Head of caudate nucleus (tissue), 42 donors: Measurements from ENCODE around the gene GABBR2.
A peak's percentile ranks its signal among the peaks of the same experiment; 100 is the strongest.

Experiments used
- DNase-seq, 42 donors: peaks; one replicate each; pipeline versions ENCODE4 v3.0.0 to v3.0.0-alpha.2; 2020 to 2021; ENCODE audit warnings: mixed read lengths in 7 of 42
- intact Hi-C: fragments of 100-400 bp; cut with DNase I; formaldehyde crosslinking; loops from one replicate; pipeline ENCODE4 v1.15.0; 2022

Gene GABBR2

DNA sequence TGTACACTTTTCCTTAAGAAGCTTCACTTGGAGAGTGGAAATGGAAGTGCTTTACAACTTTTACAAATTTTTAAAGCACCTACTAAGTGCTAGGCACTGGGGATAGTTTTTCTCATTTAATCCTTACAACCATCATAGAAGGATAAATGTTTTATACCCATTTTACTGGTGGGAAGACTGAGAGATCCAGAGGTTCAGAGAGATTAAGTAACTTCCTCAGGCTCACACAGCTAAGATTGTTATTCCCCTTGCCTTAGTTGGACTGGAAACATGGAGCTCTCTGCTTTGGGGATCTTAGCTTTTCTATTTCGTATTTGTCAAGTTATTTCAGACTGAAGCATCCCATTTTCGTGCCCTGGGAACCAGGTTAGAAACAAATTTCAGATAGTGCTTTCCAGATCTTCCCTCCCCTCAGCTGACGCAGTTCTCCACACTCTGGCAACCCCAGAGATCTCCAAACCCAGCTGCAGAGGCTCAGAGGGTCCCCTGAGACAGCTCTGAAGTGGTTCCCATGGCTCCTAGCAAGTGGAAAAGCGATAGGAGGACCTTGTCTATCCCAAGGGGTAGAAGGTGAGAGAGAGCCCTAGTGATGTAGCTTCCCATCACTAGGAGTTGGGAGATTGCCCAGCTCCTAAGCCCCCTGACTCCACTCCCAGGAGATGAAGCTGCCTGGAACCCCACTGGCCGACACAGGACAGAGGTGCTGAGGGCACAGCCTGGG is 16.2 kb upstream of the GABBR2 start:
- intact Hi-C loops = no loop called here
- no peak for DNase-seq

DNA sequence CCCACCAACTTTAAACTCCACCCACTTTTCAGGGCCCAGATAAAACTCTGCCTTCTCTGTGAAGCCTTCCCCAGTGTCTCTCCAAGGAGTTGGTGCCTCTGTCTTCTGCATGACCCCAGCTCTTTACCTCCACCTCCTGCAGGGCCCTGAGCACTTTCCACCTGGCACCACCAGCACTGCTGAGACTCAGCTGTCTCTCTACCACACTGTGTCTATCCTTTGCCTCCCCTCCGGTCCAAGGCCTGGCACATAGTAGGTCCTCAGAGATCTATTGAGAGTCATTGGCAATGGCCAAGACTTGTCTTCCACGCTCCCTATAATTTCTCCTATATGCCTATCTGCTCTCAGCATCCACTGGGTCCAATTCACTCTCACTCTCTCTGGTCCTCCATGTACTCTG is 12.9 kb upstream of the GABBR2 start:
- intact Hi-C loops = no loop called here

DNA sequence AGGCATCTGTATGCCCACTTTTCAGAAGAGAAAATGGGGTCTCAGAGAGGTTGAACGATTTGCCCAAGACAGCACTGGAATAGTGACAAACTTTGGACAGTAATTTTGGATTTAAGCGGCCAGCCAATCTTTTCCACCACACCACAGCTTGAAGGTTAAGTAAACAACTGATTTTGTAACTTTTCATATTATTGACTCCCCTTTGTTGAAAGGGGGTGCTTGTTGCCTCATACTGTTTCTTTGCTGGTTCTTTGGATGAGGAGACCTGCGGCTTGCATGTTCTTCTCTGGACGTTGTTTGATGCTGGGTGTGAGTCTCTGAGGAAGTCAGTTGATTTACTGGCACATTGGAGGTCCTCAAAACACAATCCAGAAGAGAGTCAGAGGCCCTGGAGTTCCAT is 11.7 kb upstream of the GABBR2 start:
- DNase-seq = no peak
- intact Hi-C loops = no loop called here

More for the DNA sequence above, 12.9 kb upstream of the GABBR2 start:
- DNase-seq = no peak

DNA sequence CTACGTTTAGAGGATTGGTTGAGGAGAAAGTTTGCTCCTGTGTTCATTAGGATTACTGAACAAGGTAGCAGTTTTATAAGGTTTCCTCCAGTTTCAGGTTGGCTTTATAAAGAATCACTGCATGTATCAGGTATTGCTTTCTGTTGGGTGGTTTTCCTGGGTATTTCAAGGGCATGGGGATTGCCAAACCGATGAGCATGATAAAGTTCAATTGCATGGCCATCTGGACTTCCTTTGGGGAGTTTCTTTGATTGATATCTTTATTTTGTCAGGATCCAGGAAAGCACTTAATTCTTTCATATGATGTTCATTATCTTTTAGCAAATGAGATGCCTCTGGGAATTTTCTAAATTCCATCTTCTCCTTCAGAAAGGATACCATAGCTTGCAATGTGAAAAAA is 10.3 kb upstream of the GABBR2 start:
- DNase-seq = no peak

DNA sequence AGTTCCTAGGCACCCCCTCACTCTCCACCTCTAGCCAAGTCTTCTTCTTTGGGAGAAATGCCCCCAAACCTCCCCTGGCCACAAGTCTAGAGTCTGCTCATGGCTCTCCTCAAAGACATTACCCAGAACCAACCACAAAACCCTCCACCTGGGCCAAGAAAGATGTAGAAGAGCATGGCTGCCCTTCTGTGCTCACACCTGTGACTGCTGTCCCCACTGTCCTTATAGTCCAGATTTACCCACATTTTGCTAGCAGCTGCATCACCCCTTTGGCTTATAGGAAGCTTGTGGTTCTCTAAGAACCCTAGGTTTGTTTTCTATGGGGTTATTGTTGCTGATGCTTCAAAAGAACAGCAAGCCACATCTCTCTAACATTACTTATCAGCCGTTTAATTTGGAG is 6.1 kb upstream of the GABBR2 start:
- intact Hi-C loops = no loop called here
- DNase-seq = no peak

More for the DNA sequence above, 10.3 kb upstream of the GABBR2 start:
- intact Hi-C loops = no loop called here

DNA sequence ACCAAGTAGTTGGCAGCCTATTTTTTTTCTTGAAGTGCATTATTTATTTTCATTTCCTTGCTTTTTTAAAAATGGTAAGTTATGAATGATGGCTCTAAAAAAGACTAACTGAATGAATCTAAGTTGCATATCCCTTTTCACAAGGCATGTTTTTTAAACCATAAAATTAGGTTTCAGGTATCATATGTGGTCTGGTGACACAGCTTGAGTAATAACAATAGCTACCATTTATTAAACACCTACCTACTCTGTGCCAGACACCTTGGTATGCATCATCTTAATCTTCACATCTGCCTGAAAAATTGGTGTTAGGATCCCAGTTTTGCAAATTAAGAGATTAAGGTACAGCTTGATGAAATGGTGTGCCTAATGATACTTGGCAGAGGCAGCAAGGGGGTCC is 4.3 kb upstream of the GABBR2 start:
- intact Hi-C loops = no loop called here

DNA sequence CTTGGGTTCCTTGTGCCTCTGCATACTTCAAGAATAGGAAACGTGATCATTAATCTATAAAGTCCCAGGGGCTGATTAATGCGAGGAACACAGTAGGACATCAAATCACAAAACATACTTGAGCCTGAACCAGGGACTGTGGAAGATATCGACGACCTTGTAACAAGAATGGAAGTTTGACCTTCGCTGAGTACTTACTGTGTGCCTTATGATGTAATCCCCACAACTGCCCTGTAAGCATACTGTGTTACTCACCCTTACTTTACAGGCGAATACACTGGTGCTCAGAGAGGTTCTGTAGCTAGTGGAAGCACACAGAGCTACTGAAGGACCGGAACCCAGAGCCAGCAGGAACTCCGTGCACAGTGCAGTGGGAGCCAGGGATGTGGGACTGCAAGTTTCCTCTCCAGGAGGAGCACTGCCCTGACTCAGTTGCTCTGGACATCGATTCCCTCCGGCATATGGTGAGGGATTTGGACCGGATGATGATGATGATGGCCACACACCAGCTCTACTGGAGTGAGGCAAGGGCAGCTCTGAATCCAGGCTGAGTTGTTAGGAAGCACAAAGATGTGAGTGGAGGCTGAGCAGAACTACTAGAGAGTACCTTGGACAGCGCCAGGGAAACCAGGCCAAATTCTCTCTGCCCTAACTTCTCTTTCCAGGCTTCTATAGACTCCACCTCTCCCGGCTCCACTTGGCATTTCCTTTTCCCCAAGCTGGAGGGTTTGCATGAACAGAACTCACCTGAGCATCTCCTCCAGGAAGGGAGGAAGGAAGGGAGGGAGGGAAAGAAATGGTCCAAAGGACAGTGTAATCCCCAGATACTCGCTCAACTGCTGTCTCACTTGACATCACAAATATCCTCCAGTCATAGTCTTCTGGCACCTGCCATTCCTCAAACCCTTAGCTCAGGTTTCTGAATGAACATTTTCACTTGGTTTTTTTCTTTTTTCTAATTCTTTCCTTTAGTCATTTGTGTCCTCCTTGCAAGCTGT is 1.5 kb upstream of the GABBR2 start:
- no peak for DNase-seq
- intact Hi-C loops = no loop called here

More for the DNA sequence above, 4.3 kb upstream of the GABBR2 start:
- no peak for DNase-seq

DNA sequence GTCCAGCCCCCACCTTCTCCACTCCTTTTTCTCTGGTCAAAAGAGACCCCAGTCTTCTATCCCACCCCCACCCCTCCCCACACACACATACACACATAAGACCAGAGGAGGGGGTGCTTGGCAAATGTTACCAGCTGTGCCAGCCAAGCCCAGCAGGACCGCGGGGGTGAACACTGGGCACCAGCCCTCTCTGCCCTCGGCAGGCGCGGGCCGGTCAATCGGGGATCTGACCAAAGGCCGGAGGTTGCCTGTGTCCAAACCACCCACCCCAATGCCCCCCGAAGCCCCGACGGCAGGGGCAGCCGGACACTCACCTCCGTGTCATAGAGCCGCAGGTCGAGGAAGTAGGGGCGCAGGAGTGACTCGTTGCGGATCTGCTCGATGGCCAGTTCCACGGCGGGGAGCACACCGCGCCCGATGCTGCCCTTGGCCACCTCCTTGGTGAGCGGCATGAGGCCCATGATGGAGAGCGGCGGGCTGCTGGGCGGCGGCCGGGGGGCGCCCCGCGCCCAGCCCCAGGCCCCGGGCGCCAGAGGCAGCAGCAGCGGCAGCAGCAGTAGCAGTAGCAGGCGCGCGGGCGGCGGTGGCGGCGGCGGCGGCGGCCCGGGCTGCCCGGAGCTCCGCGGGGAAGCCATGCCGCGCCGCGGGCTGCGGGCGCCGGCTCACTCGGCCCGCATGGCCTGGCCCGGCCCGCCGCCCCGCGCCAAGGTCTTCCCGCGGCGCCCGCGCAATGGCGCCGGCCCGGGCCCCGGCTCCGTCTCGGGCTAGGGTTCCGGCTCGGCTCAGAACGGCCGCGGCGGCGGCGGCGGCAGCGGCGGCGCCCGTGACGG is 417 bp downstream of the GABBR2 start:
- intact Hi-C loops = no loop called here

DNA sequence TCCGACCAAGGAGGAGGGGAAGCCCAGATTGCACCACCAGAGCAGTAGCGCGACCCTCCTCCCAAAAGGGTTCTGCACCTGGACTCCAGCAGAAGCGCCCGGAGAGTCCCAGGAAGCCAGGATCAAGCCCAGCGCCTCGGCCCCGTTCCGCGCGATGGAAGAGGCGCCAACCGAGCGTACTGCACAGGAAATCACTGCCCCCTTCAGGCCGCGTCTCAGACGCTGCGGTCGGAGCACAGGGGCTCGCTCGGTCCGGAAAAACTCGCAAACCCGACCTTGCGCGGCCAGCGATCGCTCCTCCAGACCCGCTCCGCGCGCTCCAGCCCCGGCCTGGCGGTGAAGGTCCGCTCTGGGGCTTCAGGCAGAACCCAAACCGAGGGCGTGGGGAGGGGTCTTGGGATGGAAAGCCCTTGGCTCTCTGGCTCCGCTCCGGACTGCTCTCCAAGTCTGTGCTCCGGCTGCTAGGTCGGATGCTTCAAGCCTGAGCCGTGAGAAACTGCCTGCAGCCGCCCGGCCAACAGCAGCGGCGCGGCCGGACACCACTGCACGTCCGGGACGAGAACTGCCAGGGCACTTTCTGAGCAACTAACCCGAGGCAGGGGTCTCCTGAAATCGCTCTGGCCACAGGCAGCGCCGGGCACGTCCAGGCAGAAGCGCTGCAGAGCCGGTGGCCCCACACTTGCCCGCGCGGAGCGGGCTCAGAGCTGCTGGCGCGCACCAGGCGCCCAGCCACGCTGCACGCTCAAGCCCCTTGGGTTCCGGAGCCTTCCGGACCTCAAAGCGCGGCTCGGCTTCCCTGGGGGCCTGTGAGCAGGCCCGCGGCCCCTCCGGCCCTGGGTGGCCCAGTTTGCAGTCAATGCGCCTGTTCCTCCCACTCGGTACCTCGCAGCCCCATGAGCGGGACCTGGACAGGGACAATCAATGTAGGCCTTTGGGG is 1.3 kb downstream of the GABBR2 start:
- peak in 41 of 42 donors; percentile 32 to 79 (median 66) for DNase-seq
- intact Hi-C loops = no loop called here

More for the DNA sequence above, 417 bp downstream of the GABBR2 start:
- no peak for DNase-seq

DNA sequence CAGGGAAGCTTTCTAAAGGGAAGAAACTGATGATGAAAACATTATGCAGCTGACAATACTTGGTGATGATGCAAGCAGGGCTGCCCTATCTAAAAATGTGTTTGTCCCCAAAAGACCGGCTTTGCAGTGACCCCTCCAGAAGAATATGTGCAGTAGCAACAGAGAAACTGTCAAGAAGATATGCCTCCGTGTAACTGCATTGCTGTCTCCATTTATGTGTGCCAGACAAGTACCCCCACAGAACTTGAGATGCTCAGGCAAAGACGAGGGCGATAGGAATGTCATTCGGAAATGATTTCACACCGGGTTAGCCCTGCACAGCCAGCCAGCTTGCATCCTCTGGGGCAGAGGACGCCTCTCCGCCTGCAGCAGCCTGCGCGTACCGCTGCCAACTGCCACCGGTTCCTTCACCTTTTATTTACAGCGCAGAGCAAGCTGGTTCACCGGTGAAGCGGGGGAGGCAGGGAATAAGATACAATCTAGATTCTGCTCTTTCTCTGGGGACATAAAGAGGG is 2.0 kb downstream of the GABBR2 start:
- intact Hi-C loops = no loop called here
- DNase-seq = peak in 10 of 42 donors; percentile 7 to 49 (median 26)

DNA sequence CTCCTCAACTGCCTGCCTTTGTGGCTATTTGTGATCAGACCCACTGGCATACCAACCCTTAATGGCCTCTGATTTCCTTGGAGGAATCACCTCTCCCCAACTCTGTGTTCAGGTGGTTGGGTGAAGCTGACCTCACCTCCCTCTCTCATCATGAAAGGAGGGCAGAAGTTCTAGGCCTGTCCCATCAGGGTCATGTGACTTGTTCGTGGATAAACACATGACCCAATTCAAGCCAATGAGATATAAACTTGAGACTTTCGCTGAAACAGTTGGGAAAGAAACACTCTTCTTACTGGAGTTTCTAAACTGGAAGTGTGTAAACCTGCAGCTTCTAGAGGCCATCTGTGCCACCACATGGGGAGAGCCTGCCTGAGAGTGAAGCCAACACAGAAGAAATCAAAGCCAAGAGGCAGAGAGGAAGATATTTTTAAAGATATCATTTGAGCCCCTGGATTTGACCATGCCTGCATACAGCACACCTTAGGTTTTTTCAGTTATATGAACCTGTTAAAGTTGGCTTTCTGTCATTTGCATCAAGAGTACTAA is 5.8 kb downstream of the GABBR2 start:
- intact Hi-C loops = no loop called here

DNA sequence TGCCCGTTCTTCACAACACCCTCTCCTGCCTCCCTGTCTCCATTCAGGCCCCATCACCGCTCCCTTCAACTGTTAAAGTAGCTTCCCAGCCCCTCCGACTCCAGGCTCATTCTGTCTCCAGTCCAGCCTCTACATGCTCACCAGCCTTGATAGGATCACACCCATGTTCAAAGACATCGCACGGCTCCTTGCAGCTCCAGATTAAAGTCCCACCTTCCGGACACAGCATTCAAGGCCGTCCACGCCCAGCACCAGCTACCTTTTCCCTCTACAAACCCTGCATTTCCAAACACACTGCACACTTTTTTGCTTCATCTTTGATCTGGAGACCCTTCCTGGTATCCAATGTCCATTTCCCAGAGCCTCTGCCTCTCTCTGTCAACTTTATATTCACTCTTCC is 6.4 kb downstream of the GABBR2 start:
- intact Hi-C loops = no loop called here
- no peak for DNase-seq

More for the DNA sequence above, 5.8 kb downstream of the GABBR2 start:
- DNase-seq = no peak

DNA sequence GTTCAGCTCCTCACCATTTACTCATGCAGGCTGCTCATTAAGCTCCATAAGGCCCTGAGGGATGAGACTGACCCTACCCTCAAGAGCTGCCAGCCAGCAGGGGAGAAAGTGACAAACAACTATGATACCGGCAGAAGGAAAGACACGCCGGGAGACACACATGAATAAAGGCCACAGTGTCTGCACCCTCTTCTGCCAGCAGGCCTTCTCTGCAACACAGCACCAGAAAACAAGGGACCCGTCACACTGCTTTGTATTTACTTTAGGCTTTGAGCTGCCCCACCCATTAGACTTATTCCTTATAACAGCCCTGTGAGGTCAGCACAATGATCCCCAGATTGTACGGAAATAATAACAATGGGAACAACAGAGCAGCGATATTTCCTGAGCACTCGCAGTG is 7.2 kb downstream of the GABBR2 start:
- no peak for DNase-seq

DNA sequence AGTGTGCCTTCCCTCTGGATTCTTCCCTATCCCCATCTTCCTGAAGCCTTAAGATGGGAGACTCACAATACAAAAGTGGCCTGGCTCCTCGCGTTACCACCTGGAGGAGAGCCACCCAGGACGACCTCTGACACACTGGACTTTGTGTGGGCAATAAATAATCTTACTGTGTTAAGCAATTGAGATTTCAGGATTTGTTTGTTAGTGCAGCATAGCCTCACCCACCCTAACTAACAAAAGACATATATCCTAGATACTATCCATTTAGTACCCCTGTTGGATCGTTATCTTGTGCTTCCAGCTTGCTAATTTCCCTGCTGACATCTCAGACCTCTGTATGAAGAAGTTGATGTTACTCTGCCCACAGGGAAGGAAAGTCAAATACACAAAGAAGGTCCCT is 7.9 kb downstream of the GABBR2 start:
- intact Hi-C loops = no loop called here
- DNase-seq = no peak

More for the DNA sequence above, 7.2 kb downstream of the GABBR2 start:
- intact Hi-C loops = no loop called here

DNA sequence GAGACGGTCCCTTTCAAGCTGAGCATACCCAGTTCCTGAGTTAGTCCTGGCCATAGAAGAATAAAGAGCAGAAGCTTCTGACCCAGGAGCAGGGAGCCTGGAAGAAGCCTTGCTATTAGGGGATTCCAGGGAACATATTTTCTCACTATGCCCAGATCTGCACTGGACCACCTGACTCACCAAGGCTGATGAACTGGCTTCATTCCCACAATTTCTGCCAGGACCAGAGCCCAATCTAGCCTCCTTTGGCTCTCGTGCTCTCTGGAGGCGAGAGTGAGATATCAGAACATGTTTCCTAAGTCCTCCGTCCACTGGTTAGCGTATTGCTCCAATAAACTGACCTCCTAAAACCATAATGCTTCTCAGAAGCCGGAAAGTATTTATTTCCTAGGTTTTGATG is 9.9 kb downstream of the GABBR2 start:
- intact Hi-C loops = no loop called here
- DNase-seq = no peak

DNA sequence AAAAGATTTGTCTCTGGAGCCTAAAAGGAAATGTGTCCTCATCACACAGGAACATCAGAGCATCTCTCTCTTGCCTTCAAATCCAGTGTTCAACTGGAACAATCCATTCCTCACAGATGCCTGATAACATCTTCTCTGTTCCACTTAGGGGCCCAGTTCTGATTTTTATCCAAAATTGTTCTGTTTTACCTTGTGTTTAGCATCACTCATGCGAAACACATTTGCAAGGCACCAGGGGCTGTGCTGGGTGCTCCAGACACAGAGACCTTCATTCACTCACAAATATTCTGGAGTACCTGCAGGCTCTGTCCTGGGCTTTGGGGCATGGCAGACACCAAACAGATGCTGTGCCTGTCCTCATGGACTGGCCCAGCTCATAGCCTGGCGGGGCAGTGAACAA is 13.8 kb downstream of the GABBR2 start:
- DNase-seq = no peak
- intact Hi-C loops = no loop called here

DNA sequence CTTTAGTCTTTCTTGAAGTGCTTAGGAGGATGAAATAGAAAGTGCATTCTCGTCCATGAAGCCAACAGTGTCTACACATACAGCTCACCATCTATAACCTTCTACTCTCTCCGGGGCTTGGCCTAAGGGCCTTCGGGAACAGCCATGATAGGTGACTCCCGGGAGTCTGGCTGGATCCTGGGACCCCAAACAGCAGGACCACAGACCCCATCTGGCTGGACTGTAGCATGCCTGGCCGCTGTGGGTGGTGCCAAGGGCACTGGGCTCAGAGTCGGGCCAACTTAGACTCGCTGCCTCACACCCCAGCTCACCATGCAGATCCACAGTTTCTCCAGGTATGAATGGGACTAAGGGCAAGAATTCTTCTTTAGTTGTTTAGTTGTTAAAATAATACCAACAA is 16.3 kb downstream of the GABBR2 start:
- no peak for DNase-seq
- intact Hi-C loops = no loop called here

DNA sequence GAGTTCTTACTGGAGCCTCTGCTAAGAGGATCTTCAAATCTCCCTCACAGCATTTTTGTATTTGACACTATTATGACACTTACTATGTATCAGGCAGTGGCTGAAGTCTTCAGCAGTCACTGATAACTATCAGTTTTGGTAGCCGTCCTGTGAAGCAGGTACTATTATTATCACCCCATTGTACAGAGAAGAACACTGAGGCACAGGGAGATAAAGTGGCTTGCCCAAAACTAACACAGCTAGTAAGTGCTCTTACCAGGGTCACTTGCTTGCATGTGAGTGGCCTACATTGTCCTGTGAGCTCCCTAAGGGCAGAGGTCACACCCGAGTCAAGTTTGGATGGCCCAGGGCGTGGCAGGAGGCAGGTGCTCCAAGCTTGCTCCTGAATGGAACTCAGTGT is 16.8 kb downstream of the GABBR2 start:
- DNase-seq = no peak

More for the DNA sequence above, 16.8 kb downstream of the GABBR2 start:
- intact Hi-C loops = no loop called here
